IPS-18a (cell line): ENCODE results near the gene MLH3.
A peak's percentile ranks its signal among the peaks of the same experiment; 100 is the strongest.
"Not testable (repeated sequence)": the region's sequence is repeated elsewhere in the genome, so short reads cannot be mapped to it uniquely, and the experiment has no call there.

Source experiments
- H3K27ac ChIP-seq: one replicate; pipeline ENCODE4 v1.5.1; 2013; ENCODE audit warnings: low read length
- H3K27me3 ChIP-seq: one replicate; pipeline ENCODE4 v1.6.1; 2013; ENCODE audit warnings: mild to moderate bottlenecking, low read length; ENCODE audit not compliant: control insufficient read depth, insufficient read depth
- H3K36me3 ChIP-seq: one replicate; pipeline ENCODE4 v1.6.1; 2013; ENCODE audit warnings: low read depth, low read length; ENCODE audit not compliant: control insufficient read depth
- H3K4me1 ChIP-seq: one replicate; pipeline ENCODE4 v1.6.1; 2013; ENCODE audit warnings: low read depth, low read length; ENCODE audit not compliant: control insufficient read depth
- H3K4me3 ChIP-seq: one replicate; pipeline ENCODE4 v1.5.1; 2013; ENCODE audit warnings: low read length
- H3K9ac ChIP-seq: one replicate; pipeline ENCODE4 v1.6.1; 2013; ENCODE audit warnings: mild to moderate bottlenecking, low read length, moderate library complexity
- H3K9me3 ChIP-seq: one replicate; pipeline ENCODE4 v1.6.1; 2013; ENCODE audit warnings: low read depth, low read length; ENCODE audit not compliant: control insufficient read depth

Gene MLH3

DNA sequence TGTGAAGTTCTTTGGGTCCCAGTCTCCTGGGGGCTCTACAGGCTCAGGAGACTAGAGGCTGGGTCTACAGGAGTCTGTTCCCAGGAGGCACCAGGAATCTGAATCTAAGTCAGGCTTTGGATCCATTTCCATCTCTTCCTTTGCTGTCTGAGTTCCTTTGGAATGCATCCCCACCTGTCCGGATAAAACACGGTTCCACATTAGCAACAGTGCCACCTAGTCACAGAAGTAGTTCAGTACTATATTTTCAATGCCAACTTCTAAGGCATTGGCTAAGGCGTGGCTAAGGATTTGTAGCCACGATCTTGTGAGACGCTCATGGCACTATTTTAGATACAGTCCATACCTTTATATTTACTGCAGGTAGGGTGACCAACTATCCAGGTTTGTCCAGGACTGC lies 33.2 kb upstream of the MLH3 start:
- H3K36me3 ChIP-seq = peaks cover 55% of the 10 kb centered on the region
- no peaks in the 10 kb centered on the region for H3K27me3 ChIP-seq
- H3K4me3 ChIP-seq = no peak overlapping the region
- H3K9ac ChIP-seq = no peak overlapping the region
- no peak overlapping the region for H3K27ac ChIP-seq
- H3K4me1 ChIP-seq = no peaks in the 10 kb centered on the region
- H3K9me3 ChIP-seq = no peaks in the 10 kb centered on the region

GRCh38 chr14:75083271-75083670 lies 32.0 kb upstream of the MLH3 start:
- Histone ChIP-seq H3K9me3 (no peaks in the 10 kb centered on the region), H3K4me1 (no peaks in the 10 kb centered on the region), H3K4me3 (no peak overlapping the region), H3K27ac (no peak overlapping the region), H3K27me3 (no peaks in the 10 kb centered on the region), H3K9ac (no peak overlapping the region), H3K36me3 (peaks cover 53% of the 10 kb centered on the region)

GRCh38 chr14:75081660-75082229 lies 30.5 kb upstream of the MLH3 start:
- H3K27ac ChIP-seq = no peak overlapping the region
- H3K9ac ChIP-seq = no peak overlapping the region
- no peaks in the 10 kb centered on the region for H3K4me1 ChIP-seq
- no peak overlapping the region for H3K4me3 ChIP-seq
- peaks cover 37% of the 10 kb centered on the region for H3K36me3 ChIP-seq
- no peaks in the 10 kb centered on the region for H3K27me3 ChIP-seq
- H3K9me3 ChIP-seq = no peaks in the 10 kb centered on the region

DNA sequence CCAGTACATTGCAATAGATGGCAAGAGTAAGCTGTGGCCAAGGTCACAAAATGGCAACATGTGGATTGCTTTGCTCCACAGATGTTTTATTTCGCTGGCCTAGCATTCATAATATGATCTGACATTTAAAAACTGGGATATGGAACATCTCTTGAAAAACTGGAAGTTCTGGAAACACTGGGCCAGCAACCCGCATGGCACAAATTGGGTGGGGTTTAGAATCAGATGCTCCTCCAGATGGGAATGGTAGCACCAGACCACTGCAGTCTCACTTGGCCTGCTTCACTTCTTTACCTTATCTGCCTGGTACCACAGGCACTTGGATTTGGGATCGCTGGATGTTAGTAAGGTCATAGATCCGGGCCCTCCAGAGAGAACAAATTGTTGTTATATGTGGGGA lies 28.3 kb upstream of the MLH3 start:
- Histone ChIP-seq H3K4me3 (no peak overlapping the region), H3K9ac (no peak overlapping the region), H3K9me3 (no peaks in the 10 kb centered on the region), H3K27ac (no peak overlapping the region), H3K27me3 (no peaks in the 10 kb centered on the region), H3K4me1 (no peaks in the 10 kb centered on the region), H3K36me3 (peaks cover 19% of the 10 kb centered on the region)

DNA sequence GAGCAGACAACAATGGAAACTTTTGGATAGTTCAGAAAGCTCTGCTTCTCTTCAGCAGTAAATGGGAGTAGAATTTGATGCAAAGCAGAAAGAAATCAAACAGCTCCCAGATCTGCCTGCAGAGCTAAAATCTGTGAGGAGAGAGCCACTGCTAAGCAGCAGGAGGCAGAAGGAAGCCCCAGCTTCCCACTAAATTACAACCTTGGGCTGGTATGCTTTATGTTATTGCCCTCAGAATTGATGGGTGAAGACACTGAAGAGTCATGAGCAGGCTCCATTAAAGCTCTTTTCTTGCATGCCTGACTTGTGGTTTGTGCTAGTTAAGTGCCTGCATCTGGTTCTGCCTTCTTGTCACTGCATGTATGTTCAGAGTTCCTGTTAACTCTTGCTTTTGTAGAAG lies 26.5 kb upstream of the MLH3 start:
- Histone ChIP-seq H3K27me3 (no peaks in the 10 kb centered on the region), H3K9ac (no peak overlapping the region), H3K4me1 (no peaks in the 10 kb centered on the region), H3K4me3 (no peak overlapping the region), H3K27ac (no peak overlapping the region), H3K36me3 (peaks cover 4% of the 10 kb centered on the region), H3K9me3 (no peaks in the 10 kb centered on the region)

GRCh38 chr14:75070383-75070782 lies 19.1 kb upstream of the MLH3 start:
- Histone ChIP-seq H3K27me3 (no peaks in the 10 kb centered on the region), H3K9me3 (no peaks in the 10 kb centered on the region), H3K4me3 (no peak overlapping the region), H3K4me1 (no peaks in the 10 kb centered on the region), H3K27ac (no peak overlapping the region), H3K36me3 (no peaks in the 10 kb centered on the region), H3K9ac (no peak overlapping the region)

GRCh38 chr14:75069811-75070145 lies 18.5 kb upstream of the MLH3 start:
- peak overlapping the region; percentile 93 for H3K4me3 ChIP-seq
- no peaks in the 10 kb centered on the region for H3K27me3 ChIP-seq
- peak overlapping the region; percentile 14 for H3K27ac ChIP-seq
- H3K9me3 ChIP-seq = no peaks in the 10 kb centered on the region
- H3K4me1 ChIP-seq = no peaks in the 10 kb centered on the region
- peak overlapping the region; percentile 96 for H3K9ac ChIP-seq
- no peaks in the 10 kb centered on the region for H3K36me3 ChIP-seq

DNA sequence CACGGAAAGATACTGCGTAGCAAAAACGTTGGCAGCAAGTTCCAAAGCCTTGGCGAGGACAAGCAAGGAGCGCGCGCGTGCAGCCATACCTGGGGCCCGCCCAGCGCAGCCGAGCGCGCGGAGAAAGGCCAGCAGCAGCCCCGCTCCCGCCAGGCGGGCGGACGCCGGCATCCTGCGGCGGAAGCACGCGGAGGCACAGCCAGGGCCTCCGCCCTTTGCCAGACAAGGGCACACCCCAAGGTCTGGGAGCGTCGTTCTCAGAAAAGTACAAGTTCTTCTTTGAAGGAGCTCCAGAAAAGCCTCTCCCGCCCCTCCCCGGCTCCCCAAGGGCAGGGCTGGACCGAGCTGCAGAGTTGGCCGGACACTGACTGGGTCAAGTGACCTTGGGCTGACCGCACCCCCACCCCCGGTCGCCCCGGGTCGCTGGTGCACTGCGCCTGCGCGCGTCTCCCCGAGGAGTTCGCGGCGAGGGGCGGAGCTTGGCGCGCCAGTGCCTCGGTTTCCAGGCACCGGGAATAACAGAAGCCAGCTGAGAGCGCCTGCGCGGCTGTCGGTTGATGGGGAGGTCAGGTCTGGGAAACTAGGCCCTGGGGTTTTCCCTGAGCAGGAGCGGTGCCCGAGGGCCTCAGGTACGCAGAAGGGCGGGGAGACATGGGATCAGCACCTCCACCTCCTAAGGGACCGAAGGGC lies 18.0 kb upstream of the MLH3 start, which contains the start of gene ZC2HC1C:
Gene ZC2HC1C (plus strand): TSS at position 521 of the 690 bp plus-strand sequence. CDS start 933 bp downstream, outside the sequence.
- Histone ChIP-seq H3K36me3 (no peaks in the 10 kb centered on the region), H3K4me1 (no peaks in the 10 kb centered on the region), H3K9ac (peak within 1 kb of the TSS; percentile 96), H3K9me3 (no peaks in the 10 kb centered on the region), H3K4me3 (peak within 1 kb of the TSS; percentile 93), H3K27me3 (no peaks in the 10 kb centered on the region), H3K27ac (peak within 1 kb of the TSS; percentile 89)

DNA sequence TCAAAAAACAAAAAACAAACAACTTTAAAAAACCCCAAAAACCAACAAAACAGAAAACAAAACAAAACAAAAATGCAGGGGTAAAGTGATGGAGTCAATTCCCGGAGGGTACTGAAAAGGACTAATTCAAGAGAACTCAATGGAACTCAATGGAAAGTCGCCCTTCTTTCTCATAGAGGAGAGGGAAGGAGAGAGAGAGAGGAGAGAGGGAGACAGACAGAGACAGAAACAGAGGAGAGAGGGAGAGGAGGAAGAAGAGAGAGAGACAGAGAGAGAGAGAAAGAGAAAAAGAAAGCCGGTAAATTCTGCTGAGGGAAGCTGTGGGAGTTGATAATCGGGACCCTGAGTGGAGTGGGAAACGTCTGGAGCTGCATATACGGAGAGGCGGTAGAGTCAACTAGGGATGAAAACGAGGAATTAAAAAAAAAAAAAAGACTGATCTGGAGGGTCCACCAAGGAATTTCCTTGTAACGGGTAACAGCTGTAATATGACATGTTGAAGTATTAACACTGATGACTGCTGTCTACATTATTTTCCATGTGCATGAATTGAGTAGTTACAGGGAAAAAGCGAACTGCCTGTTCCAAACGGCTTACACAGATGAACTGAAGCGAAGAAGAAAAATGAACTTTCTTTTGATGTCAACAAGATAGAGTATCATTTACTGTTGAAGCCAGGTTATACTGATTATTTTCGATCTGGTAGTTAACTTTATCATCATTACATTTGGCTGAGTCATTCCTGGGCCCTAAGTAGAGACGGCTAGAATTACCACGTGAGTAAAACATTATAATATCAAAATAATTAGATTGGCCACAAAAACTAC lies 17.2 kb upstream of the MLH3 start:
- H3K36me3 ChIP-seq = no peaks in the 10 kb centered on the region
- no peaks in the 10 kb centered on the region for H3K4me1 ChIP-seq
- H3K27me3 ChIP-seq = no peaks in the 10 kb centered on the region
- peak overlapping the region; percentile 93 for H3K4me3 ChIP-seq
- peak overlapping the region; percentile 89 for H3K27ac ChIP-seq
- H3K9me3 ChIP-seq = no peaks in the 10 kb centered on the region
- H3K9ac ChIP-seq = peak overlapping the region; percentile 96

GRCh38 chr14:75067765-75068164 lies 16.5 kb upstream of the MLH3 start:
- H3K4me3 ChIP-seq = peak overlapping the region; percentile 93
- H3K9ac ChIP-seq, H3K27ac ChIP-seq, H3K9me3 ChIP-seq, H3K4me1 ChIP-seq, H3K36me3 ChIP-seq, H3K27me3 ChIP-seq: not testable (repeated sequence)

- H3K9ac ChIP-seq = no peak overlapping the region
These were observed 15.9 kb upstream of the MLH3 start for GRCh38 chr14:75067212-75067611.

More at GRCh38 chr14:75067212-75067611, 15.9 kb upstream of the MLH3 start:
- Histone ChIP-seq H3K9me3 (no peaks in the 10 kb centered on the region), H3K4me3 (no peak overlapping the region), H3K27ac (no peak overlapping the region), H3K36me3 (no peaks in the 10 kb centered on the region), H3K27me3 (no peaks in the 10 kb centered on the region), H3K4me1 (no peaks in the 10 kb centered on the region)
